Omental fat pad (tissue), 4 donors: ENCODE measurements around the gene SLC37A3. TPM values are rescaled to one million over a fixed set of nuclear protein-coding genes. Genes with fewer than 3 reads are reported as not detected.
"Not testable (repeated sequence)": the region's sequence is repeated elsewhere in the genome, so short reads cannot be mapped to it uniquely, and the experiment has no call there.

Source experiments
- ATAC-seq: fragments of 150-250 bp; one replicate; pipeline ENCODE4 v1.9.1; 2016; ENCODE audit warnings: mild to moderate bottlenecking, moderate library complexity; ENCODE audit not compliant: low FRiP score
- DNase-seq: peaks from one replicate; pipeline ENCODE4 v3.0.0-alpha.2; 2019; ENCODE audit warnings: low spot score
- total RNA-seq, 4 donors: library from RNA; depleted of rRNA; stranded (reverse); fragments of >200 nt; gene quantifications; one replicate each; pipeline ENCODE4 v1.1.0, GENCODE V29; 2016
- TF ChIP-seq, protein P1 (sequence below), 3 donors: fragments of 450-650 bp; IDR thresholded peaks; one replicate each; pipeline ENCODE4 v1.5.1; 2016 to 2017; ENCODE audit warnings: antibody characterized with exemption in 3 of 3, mild to moderate bottlenecking in 3 of 3, moderate library complexity in 2 of 3

The SLC37A3 gene
- total RNA-seq, 4 donors from 2014 or later, result 64.6 to 109 (median 72.7) TPM

DNA sequence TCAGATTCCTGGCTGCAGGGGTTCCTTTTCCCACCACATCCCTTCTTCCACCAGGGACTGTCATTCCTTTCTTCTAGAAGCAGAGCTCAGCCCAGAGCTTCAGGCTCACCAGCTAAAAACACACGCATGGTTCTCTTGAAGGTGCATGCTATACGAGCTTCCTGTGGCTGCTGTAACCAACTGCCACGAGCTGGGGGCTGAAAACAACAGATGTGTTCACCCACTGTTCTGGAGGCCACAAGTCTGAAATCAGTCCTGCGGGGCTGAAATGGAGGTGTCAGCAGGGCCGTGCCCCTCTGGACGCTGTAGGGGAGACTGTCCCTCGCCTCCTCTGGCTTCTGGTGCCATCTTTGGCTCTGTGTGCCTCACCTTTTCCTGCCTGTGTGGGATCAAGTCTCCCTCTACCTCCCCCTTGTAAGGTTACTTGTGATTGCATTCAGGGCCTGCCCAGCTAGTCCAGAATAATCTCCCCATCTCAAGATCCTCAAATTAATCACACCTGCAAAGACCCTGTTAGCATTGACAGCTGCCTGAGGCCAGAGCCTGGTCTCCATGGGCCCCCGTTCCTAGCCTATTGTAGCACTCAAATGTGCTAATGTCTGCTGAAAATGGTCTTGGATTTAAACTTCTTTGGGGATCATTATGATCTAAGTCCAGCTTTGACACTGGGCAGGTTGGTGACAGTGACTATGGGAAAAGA is 19.3 kb upstream of the SLC37A3 start:
- TF ChIP-seq, protein P1, sequence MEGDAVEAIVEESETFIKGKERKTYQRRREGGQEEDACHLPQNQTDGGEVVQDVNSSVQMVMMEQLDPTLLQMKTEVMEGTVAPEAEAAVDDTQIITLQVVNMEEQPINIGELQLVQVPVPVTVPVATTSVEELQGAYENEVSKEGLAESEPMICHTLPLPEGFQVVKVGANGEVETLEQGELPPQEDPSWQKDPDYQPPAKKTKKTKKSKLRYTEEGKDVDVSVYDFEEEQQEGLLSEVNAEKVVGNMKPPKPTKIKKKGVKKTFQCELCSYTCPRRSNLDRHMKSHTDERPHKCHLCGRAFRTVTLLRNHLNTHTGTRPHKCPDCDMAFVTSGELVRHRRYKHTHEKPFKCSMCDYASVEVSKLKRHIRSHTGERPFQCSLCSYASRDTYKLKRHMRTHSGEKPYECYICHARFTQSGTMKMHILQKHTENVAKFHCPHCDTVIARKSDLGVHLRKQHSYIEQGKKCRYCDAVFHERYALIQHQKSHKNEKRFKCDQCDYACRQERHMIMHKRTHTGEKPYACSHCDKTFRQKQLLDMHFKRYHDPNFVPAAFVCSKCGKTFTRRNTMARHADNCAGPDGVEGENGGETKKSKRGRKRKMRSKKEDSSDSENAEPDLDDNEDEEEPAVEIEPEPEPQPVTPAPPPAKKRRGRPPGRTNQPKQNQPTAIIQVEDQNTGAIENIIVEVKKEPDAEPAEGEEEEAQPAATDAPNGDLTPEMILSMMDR (IDR thresholded peaks at IDR 0.05), result no peak
- DNase-seq (no peak), ATAC-seq (no peak)

DNA sequence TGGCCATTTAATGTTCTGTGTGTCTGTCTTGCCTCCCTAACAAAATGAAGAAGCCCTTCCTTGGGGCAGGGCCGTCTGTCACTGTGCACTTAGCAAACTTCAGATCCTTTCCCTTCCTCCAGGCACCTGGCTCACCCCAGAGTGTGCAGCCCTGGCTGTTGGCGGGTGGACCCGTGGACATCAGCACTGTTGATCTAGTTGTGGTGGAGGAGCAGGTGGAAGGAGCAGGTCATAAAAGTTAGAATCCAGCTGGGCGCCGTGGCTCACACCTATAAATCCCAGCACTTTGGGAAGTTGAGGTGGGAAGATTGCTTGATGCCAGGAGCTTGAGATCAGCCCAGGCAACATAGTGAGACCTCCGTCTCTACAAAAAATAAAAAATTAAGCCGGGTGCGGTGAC is 18.2 kb upstream of the SLC37A3 start:
- no peak for ATAC-seq
- TF ChIP-seq, protein P1 (IDR thresholded peaks at IDR 0.05), result no peak
- DNase-seq, result no peak

DNA sequence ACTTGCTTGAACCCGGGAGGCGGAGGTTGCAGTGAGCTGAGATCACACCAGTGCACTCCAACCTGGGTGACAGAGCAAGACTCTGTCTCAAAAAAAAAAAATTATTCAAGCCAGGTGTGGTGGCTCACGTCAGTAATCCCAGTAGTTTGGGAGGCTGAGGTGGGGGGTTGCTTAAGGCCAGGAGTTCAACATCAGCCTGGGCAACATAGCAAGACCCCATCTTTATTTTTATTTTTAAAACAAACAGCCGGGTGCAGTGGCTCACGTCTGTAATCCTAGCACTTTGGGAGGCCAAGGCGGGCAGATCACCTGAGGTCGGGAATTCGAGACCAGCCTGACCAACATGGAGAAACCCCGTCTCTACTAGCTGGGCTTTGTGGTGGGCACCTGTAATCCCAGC is 17.5 kb upstream of the SLC37A3 start:
- not testable (repeated sequence) for DNase-seq, ATAC-seq

GRCh38 chr7:140415361-140415760 is 17.0 kb upstream of the SLC37A3 start:
- DNase-seq, result no peak

DNA sequence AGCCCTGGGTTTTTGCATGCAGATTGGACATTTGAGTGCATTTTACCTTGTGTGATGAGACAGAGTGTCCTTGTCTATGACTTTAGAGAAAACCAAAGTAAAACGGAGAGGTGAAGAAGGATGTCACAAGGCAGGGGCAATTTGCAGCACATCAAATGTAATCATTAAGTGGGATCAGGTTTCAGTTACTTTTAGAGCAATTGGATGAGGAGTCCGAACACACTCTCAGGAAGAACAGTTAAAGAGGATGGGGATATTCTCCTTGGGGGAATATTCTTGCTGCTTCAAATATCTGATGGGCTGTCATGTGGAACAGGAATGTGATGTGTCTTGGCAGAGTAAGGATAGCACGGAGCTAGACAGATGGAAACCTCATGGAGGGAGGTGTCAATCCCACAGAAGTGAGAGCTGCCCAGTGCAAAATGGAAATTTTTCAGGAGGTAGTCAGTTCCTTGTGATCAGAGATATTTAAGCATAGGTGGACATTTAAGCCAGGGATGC is 6.3 kb upstream of the SLC37A3 start:
- no peak for DNase-seq
- ATAC-seq, result no peak
- TF ChIP-seq, protein P1 (IDR thresholded peaks at IDR 0.05), result no peak

More at GRCh38 chr7:140415361-140415760, 17.0 kb upstream of the SLC37A3 start:
- ATAC-seq, result no peak
- TF ChIP-seq, protein P1 (IDR thresholded peaks at IDR 0.05), result no peak

DNA sequence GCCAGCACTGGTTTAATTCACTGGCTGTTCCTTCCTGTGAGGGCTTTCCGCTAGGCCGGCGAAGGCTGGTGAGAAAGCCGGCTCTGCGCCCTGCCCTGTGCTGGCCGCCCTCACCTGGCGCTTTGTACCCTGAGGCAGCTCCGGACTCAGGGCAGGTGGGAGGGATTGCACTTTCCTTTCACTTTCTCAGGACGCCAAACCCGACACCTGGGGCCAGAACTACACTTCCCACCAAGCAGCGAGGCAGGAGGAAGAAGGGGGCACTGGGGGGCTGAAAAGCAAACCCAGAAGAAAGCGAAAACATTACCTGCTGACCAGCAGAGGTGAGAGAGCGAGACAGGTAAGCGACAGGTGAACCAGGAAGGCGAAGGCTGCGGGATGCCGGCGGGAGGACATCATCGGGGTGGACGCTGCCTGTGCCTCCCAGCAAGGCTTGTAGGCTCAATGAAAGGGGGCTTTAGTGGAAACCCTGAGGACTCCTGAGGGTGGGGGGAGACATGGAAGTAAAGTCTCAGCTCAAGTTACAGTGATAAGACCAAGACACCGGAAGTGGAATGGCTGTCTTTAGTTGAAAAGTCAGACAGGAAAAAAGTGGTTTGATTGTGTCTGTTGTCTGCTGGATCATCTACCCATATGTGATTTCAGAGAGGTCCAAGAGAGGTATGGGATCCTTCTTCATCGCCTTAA is 5.7 kb upstream of the SLC37A3 start, which contains the start of gene RAB19:
RAB19 (plus strand) TSS at position 181 of the 687 bp plus-strand sequence. CDS start 3,589 bp downstream, outside the sequence.
- TF ChIP-seq, protein P1 (IDR thresholded peaks at IDR 0.05), result no peak
- DNase-seq, result no peak
- peak; percentile 61 for ATAC-seq

- TF ChIP-seq, protein P1 (IDR thresholded peaks at IDR 0.05), result no peak
- DNase-seq (no peak), ATAC-seq (no peak)
These were observed 4.0 kb upstream of the SLC37A3 start for GRCh38 chr7:140402178-140402835.
